Measurements from ENCODE around the gene RAB11FIP4.

The RAB11FIP4 gene

GRCh38 chr17:31480904-31481782 is 89.7 kb downstream of the RAB11FIP4 start:
- FAIRE-seq, result no peak

DNA sequence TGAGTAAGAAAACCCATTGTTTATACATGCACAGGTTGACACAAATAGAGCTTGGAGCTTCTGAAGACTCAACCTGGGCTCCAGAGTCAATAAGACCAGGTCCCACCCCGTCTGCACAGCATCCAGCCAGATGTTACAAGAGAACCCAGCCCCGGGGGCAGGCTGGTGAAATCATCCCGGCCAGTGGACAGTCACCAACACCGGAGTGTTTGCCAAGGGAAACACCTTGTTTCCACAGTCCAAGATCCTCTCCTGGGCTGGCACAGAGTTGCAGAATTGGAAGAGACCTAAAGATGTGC is 90.3 kb downstream of the RAB11FIP4 start:
- no peak for FAIRE-seq
- no peak for DNase-seq (ENCODE audit: insufficient read length, low spot score)

More at GRCh38 chr17:31480904-31481782, 89.7 kb downstream of the RAB11FIP4 start:
- no peak for DNase-seq (ENCODE audit: insufficient read length, low spot score)

DNA sequence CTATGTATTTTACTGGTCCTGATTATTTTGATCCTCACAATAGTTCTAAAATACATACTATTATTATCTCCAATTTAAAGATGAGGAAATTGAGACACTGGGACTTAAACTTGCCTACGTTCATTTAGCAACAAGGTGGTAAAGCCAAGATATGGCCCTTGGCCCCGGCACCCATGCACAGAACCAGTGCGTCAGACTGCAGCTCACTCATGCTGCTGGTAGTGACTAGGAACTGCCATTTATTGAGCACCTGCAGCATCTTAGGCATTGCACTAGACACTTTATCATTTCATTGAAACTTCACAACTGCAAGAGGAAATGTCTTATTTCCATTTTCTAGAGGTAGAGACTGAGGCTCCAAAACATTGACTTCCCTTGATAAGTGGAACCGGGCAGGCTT is 93.3 kb downstream of the RAB11FIP4 start:
- no peak for DNase-seq (ENCODE audit: insufficient read length, low spot score)
- FAIRE-seq, result no peak

GRCh38 chr17:31486351-31487062 is 95.0 kb downstream of the RAB11FIP4 start:
- DNase-seq (ENCODE audit: insufficient read length, low spot score), result no peak
- no peak for FAIRE-seq

GRCh38 chr17:31487063-31487647 is 95.7 kb downstream of the RAB11FIP4 start:
- no peak for FAIRE-seq
- no peak for DNase-seq (ENCODE audit: insufficient read length, low spot score)

- DNase-seq (ENCODE audit: insufficient read length, low spot score) (peak; percentile 96), FAIRE-seq (peak; percentile 70)
Measured at GRCh38 chr17:31487648-31488263, 96.3 kb downstream of the RAB11FIP4 start.

DNA sequence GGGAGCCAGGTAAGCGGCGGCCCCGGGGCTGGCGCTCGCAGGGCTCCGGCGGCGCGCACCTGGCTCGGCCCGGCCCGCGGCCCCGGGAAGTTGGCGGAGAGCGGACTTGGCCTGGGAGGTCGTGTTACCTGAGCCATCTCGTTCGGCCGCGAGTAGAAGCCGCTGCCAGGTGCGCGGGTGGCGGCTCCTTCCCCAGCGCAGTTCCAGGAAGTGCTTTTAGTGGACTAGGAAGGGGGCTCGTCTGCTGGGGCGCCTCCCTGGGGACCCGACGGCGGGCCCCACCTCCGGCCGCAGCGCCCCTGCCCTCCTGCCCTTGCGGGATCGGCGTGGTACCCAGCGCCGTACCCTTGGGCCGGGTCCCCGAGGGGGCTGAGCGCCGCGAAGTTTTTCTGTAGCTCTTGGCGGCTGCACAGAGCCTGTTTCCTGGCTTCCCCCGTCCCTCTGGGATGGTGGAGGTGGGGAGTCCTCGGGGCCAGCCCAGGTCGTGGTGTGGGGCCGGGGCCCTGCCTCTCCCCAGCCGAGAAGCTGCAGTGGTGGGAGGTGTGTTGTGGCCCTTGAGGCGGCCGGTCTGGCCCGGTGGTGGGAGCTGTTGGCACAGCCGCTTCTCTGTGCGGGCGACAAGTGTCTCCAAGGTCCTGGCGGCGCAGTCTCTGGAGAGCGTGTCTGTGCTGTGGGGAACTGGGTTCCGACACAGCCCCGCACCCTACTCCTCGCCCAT is 96.9 kb downstream of the RAB11FIP4 start:
- FAIRE-seq (no peak), DNase-seq (ENCODE audit: insufficient read length, low spot score) (no peak)

- DNase-seq (ENCODE audit: insufficient read length, low spot score) (no peak), FAIRE-seq (no peak)
Measured at GRCh38 chr17:31488982-31489294, 97.5 kb downstream of the RAB11FIP4 start.

DNA sequence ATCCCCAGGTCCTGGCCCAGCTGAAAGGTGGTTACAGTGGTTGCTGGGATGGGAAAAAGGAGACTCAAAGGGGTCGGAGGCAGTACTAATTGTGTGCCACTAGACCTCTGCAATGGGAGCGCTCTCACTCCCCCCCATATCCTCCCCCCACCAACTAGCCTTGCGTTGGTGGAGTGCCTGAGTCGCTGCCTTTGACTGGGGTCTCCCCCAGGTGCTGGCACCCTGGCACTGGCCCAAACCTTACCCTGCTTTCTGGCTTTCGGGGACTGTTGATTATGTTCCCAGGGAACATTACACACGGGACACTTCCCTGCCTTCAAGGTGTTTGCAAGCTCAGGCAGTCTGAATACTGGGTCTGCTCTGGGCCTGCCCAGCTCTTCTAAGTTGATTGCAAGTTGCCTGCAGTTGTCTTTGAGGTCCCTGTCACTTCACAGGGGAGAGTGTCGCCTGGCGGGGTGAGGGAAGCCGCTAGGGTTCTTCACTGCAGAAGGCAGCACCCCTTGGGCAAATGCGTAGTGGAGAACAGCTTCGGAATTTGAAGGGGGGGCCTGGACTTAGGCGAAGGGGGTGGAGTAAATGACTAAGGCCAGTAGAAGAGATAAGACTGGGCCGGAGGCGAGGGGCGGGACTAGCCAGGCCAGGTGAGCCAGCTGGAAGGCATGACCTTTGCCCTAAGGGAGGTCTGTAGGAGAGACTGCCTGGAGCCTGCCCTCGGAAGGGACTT is 98.0 kb downstream of the RAB11FIP4 start:
- FAIRE-seq, result no peak
- no peak for DNase-seq (ENCODE audit: insufficient read length, low spot score)

GRCh38 chr17:31490019-31490650 is 98.7 kb downstream of the RAB11FIP4 start:
- no peak for FAIRE-seq

DNA sequence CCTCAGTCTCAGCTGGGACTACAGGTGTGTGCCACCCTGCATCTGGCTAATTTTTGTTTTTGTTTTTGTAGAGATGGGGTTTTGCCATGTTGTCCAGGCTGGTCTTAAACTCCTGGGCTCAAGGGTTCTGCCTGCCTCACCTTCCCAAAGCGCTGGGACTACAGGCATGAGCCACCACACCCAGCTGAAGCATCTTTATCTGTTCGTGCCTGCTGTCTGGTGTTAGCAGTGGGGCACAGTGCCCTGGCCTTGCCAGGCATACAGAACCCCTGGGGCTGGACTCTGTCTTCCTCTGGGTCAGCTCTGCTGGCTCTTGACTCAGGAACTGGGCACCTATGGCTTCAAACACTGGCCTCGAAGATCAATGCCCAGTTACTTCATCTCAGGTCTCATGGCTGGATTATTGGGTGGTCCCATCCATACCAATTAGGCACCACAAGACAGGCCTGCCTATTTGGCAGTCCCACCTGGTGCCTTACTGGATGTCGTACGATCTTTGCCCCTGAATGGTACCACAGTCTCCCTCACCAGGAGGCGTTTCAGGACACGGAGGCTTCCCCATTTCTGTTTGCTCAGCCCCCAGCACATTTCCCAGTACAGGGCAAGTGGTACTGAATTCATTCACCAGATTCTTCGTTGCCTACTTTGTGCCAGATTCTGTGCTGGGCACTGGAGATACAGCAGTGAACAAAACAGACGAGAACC is 99.3 kb downstream of the RAB11FIP4 start:
- DNase-seq (ENCODE audit: insufficient read length, low spot score) (no peak), FAIRE-seq (peak; percentile 26)

More at GRCh38 chr17:31490019-31490650, 98.7 kb downstream of the RAB11FIP4 start:
- DNase-seq (ENCODE audit: insufficient read length, low spot score), result no peak

GRCh38 chr17:31491376-31492131 is 100.1 kb downstream of the RAB11FIP4 start:
- DNase-seq (ENCODE audit: insufficient read length, low spot score), result peak; percentile 60
- FAIRE-seq, result peak; percentile 93

DNA sequence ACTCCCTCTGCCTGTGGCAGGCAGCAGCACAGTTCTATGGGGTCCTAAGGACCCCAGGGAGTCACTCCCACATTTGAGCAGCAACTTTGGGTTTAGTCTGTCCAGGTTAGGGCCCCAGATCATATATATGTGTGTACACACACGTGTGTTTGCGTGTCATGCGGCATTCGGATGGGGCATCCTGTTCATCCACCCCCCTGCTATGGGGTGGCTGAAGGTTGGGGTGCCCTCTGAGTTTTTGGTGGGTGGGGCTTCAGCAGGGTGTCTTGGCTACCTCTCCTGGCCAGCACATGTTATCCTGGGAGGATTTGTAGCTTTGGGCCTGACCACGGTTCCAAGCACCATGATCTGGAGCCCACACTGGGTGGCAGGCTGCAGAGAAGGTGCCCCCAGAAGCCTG is 100.7 kb downstream of the RAB11FIP4 start:
- FAIRE-seq, result no peak
- DNase-seq (ENCODE audit: insufficient read length, low spot score), result no peak

DNA sequence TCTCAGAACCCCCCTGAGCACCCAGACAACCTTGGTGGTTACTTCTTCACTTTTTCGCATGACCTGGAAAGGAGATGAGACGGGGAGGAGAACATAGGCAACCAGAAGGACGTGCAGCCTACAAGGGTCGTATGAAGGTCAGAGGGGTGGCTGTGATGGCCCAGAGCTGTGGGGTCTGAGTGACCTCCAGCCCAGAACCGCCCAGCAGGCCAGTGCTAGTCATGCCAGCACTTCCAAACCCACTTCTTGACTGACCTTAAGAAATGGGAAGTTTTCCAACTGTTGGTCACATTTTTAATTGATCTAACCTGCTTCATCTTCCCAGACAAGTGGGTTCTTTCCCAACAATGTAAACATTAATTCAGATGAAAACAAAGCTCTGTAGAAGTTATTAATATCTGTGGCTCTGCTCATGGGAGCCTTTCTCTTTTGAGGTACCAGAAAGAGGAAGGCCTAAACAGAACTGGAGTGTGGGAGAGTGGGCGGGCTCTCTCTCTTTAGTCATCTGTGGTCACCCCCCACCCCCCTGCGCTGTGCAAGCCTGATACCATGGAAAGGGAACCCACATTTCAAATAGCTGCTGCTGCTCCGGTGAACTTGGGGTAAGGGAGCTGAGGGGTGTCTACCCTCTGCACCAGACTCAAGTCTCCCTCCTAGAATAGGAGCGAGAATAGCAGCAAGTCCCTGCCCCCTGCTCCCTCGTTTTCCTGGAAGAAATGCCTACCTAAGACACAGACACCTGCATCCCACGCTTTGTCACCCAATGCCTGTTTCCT is 101.6 kb downstream of the RAB11FIP4 start:
- FAIRE-seq, result peak; percentile 93
- DNase-seq (ENCODE audit: insufficient read length, low spot score), result no peak

DNA sequence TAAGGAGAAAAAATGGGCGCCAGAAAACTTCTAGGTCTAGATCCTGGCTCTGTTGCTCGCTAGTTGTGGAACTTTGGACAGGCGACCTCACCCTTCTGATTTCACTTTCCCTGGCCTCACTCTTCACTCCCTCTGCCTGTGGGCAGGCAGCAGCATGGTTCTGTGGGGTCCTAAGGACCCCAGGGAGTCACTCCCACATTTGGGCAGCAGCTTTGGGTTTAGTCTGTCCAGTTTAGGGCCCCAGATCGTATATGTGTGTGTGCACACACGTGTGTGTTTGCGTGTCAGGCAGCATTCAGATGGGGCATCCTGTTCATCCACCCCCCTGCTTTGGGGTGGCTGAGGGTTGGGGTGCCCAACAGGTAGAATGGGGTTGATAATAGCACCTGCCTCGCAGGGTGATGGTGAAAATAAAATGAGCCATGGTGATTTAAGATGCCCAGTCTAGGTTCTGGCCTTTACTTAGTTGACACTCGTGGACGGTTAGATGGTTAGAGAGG is 102.2 kb downstream of the RAB11FIP4 start:
- no peak for DNase-seq (ENCODE audit: insufficient read length, low spot score)
- no peak for FAIRE-seq

- DNase-seq (ENCODE audit: insufficient read length, low spot score), result peak; percentile 50
- FAIRE-seq, result no peak
Measured at GRCh38 chr17:31494259-31495021, 103.0 kb downstream of the RAB11FIP4 start.
